NCI-H1436 (cell line): ENCODE measurements around the gene TPI1.
"Not testable (repeated sequence)": the region's sequence is repeated elsewhere in the genome, so short reads cannot be mapped to it uniquely, and the experiment has no call there.

Experiments
- DNase-seq: peaks from one replicate; lab custom pipeline; 2025; lab: John Stamatoyannopoulos, UW

The TPI1 gene

DNA sequence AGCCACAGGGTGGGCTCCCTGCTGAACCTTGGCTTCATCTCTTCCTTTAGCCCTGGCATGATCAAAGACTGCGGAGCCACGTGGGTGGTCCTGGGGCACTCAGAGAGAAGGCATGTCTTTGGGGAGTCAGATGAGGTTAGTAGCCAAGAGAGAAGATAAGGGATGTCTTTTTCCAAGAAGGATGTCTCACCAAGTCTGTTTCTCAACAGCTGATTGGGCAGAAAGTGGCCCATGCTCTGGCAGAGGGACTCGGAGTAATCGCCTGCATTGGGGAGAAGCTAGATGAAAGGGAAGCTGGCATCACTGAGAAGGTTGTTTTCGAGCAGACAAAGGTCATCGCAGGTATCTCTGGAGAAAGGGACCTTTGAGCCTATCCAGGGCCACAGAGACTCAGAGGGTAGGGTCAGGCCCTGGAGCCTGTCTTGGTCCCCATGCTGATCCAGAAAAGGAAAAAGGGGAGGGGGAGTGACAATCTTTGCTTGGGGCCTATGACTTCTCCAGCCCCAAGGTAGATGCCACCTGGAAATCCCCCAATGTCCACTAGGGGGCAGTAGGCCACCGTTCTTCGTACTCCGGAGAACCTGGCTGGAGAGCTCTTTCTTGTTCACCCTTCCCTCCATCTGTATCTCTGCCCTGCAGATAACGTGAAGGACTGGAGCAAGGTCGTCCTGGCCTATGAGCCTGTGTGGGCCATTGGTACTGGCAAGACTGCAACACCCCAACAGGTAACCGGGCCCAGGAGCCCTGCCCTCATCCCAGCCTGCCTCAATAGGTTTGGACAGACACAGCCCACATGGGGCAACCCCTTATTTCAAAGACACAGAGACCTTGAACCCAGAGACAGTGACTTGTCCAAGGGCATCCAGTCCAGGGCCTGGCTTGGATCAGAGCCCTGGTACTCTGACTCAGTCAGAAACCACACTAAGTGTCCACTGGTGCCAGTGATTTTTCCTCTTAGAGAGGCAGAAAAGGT lies 2.0 kb downstream of the TPI1 start:
- DNase-seq: peak; percentile 74

DNA sequence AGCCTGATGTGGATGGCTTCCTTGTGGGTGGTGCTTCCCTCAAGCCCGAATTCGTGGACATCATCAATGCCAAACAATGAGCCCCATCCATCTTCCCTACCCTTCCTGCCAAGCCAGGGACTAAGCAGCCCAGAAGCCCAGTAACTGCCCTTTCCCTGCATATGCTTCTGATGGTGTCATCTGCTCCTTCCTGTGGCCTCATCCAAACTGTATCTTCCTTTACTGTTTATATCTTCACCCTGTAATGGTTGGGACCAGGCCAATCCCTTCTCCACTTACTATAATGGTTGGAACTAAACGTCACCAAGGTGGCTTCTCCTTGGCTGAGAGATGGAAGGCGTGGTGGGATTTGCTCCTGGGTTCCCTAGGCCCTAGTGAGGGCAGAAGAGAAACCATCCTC lies 3.0 kb downstream of the TPI1 start:
- DNase-seq: not testable (repeated sequence)

DNA sequence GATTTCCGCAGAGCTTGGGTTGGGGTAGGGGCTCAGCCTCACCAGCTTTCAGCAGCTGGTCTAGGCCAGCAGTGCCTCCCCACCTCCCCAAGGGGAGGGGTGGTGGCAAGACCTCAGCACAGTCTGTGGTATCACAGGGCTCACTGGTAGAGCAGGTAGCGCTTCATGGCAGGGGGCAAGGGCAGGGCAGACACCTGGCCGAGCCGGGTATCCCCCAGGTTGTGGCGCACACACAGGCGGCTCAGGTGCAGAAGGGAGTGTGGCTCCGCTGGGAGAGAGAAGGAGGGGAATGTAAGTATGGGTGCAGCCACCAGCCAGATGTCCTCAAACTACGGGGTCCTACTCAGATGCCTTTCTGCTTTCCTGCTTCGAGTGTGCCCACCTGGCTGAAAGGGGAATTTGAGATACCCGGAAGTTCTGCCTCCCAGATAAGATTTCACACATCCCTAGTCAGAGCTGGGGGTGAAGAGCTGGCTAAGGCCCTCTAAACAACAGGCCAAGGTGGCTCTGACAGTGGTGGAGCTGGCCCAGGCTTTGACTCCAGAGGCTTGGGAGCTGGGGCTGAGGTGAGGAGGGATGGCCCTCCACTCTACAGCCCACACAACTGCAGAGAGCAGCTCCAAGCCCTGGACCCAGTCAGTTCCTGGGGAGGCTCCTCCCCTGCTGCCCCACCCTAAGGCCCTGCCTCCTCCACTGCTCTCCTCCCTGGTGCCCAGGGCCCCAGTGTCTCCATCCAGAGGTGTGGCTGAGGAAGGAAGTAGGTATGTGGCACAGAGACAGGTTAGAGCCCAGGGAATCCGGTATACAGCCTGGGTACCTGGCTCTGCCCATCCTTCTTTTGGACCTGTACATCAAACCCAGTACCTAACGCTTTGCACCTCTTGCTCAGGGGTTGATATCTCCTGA lies 4.0 kb downstream of the TPI1 start:
- no peak for DNase-seq

DNA sequence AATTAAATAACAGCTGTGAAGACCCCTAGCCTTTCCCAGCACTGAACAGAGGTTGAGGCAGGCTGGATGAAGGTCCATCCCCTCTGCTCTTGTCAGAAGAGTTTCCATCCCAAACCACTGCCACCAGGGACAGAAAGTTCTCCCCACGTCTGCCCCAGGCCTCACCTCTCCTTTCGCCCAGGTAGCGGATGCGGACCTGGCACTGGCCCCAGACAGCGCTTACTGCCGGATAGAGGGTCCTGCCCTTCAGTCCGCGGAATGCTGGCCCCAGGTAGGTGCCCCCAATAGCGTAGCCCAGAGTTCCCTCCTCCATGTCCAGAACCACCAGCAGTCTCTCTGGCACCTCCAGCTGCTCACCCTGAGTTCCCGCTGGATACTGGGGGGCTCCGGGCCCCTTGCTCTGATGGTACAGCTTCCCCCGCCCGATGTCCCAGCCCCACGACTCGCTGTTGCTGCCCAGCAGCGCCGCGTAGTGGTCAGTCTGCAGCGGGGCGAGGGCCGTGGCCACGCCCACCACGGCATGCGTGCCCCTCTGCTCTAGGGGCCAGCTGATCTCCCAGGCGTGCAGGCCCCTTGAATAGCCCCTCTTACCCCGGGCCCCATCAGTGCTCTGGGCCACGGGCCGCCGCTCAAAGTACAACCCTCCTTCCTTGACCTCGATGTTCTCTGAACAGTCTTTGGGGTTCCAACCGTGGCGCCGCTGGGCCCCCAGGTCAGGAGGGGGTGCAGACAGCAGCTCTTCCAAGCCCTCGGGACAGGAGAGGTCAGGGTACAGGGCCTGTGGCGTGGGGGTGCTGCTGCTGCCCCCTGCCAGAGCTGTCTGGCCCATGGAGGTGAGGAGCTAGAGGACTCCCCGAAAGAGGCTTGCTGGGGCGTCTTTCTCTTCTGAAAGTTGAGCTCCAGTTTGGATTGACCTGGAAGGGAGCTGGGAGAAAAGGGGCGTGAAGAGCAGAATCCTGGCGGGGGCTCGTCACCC lies 5.0 kb downstream of the TPI1 start:
- peak; percentile 74 for DNase-seq

DNA sequence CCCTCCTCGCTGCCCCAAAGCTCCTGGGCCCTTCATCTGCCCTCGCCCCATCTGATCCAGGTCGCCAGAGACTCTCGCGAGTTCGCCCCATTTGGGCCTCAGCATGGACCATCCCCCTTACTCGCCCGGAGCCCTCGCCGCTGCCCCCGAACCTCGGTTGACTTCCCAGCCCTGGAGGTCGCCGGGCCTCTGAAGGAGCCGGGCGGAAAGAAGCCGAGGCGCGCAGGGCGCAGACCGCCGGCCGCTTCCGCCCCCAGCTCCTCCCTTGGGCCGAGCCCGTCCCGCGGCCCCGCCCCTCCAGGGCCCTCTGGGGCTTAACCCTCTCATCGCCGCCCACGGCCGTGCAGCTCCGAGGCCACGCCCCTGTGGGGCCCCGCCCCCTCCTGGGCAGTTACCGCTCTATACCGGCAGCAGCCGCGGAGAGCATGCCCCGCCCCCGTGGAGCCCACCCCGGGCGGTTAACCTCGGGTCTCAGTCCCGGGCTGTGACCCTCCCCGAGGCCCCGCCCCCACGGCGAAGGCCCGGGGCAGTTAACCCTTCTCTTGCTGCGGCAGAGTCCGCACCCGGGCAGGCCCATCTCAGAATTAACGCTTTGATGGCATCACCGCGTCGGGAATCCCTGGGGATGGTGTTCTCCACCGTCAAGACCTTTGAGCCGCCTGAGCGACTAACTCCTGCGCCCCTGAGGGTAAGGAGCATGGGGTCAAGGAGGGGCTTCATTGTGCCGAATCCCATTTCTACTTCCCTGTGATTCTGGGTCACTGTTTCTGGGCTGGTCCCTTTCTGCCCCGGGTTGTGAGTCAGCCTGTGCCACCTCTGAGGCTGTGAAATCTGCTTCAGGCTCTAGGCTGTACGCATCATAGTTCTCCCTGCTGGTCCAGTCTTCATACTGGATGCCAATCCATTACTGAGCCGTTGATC lies 6.0 kb downstream of the TPI1 start, which contains the start of gene SPSB2:
Gene SPSB2 (minus strand): TSS at position 210 of the 921 bp plus-strand sequence. CDS start 402 bp downstream, outside the sequence.
- peak; percentile 95 for DNase-seq

DNA sequence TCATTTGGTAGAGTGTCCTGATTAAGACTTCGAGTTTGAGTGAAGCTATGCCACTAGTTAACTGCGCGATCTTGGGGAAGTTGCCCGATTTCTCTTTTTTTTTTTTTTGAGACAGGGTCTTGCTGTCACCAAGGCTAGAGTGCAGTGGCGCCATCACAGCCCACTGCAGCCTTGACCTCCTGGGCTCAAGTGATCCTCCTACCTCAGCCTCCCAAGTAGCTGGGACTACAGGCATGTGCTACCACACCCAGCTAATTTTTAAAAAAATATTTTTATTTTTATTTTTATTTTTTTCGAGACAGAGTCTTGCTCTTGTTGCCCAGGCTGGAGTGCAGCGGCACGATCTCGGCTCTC lies 6.7 kb downstream of the TPI1 start:
- DNase-seq: not testable (repeated sequence)

DNA sequence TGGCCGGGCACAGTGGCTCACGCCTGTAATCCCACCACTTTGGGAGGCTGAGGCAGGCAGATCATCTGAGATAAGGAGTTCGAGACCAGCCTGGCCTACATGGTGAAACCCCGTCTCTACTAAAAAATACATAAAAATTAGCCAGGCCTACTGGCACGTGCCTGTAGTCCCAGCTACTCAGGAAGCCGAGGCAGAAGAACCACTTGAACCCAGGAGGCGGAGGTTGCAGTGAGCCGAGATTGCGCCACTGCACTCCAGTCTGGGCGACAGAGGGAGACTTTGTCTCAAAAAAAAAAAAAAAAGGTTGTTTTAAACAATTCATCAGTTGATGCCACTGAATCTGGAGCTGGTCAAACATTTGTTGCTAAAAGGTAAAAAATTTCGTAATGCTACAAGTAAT lies 12.5 kb downstream of the TPI1 start:
- DNase-seq: not testable (repeated sequence)

DNA sequence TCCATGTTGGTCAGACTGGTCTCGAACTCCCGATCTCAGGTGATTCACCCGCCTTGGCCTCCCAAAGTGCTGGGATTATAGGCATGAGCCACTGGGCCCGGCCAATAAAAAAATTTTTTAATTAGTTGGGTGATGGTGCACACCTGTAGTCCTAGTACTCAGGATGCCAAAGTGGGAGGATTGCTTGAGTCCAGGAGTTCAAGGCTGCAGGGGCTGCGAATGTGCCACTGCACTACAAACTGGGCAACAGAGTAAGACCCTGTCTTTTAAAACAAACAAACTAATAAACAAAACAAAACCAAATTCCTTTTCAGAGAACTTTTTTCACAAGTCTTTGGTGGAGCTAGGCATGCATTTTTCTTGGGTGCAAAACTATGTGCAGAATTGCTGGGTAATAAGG lies 15.9 kb downstream of the TPI1 start:
- no peak for DNase-seq

DNA sequence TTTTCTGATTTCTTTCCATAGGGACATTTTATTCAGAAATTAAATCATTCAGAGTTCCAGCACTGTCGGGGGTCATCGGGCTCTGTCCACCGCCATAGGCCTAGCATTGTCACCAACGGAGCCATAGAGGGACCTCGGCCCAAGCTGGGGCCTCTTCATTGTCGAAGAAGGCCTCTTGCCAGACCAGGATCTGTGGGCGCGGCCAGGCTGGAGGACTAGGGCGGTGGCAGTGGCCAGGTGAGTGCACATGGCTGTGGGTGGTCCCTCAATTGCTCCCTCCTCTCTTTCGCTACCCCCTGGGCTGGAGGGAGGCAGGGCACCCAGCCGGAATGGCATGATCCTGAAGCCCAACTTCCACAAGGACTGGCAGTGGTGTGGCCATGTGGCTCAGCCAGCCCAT lies 16.4 kb downstream of the TPI1 start:
- DNase-seq: no peak

DNA sequence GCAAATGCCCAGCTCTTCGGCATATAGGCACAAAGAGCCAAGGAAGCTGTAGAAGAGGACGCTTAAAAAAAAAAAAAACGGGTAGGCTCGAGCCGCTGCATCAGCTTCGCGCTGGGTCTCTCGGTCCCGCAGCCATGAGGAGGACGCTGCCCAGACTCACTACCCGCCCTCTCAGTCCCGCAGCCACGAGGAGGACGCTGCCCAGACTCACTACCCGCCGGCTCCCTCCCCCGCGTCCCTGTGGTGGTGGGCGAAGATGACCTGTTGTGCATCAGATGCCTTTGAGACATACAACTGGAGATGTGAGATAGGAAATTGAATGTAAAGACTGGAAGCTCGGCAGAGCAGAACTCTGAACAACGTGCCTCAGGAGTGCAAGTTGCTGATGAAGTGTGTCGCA lies 17.2 kb downstream of the TPI1 start:
- DNase-seq: no peak

DNA sequence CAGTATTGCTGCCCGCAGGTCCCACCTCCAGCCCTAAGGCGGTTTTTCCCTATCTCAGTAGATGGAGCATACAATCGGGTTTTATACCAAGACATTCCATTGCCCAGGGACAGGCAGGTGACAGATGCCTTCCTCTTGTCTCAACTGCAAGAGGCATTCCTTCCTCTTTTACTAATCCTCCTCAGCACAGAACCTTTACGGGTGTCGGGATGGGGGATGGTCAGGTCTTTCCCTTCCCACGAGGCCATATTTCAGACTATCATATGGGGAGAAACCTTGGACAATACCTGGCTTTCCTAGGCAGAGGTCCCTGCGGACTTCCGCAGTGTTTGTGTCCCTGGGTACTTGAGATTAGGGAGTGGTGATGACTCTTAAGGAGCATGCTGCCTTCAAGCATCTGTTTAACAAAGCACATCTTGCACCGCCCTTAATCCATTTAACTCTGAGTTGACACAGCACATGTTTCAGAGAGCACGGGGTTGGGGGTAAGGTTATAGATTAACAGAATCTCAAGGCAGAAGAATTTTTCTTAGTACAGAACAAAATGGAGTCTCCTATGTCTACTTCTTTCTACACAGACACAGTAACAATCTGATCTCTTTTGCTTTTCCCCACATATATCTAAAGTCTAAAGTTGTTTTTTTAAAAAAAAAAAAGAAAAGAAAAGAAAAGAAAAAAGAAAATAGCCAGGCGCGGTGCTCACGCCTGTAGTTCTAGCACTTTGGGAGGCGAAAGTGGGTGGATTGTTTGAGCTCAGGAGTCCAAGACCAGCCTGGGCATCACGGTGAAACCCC lies 19.1 kb downstream of the TPI1 start:
- DNase-seq: not testable (repeated sequence)

DNA sequence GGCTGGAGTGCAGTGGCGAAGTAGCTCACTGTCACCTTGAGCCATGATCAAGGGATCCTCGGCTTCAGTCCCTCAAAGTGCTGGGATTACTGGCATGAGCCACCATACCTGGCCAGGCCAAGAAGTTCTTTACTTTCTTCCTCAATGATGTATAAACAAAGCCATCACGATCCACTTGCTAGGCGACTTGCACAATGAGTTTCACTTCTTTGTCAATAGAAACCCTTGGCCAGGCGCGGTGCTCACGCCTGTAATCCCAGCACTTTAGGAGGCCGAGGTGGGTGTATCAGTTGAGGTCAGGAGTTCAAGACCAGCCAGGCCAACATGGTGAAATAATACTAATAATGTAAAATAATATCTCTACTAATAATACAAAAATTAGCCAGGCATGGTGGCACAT lies 20.1 kb downstream of the TPI1 start:
- DNase-seq: no peak

DNA sequence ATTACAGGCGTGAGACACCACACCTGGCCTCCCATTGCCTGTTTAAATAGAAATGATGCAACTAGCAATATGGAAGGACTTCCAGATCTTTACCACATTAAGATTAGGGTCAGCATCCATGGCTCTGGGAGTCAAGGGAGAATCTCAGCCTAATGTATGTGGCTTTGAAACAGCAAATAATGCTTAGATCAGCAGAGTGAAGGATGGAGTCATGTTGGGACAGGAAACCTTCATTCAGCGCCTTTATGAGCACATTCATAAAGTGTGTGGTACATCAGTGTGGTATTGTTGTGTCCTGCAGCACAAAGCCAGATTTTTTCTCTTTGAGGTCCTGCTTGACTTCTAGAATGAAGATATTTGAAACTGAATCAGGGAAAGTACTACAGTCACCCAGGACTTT lies 21.0 kb downstream of the TPI1 start:
- DNase-seq: no peak

DNA sequence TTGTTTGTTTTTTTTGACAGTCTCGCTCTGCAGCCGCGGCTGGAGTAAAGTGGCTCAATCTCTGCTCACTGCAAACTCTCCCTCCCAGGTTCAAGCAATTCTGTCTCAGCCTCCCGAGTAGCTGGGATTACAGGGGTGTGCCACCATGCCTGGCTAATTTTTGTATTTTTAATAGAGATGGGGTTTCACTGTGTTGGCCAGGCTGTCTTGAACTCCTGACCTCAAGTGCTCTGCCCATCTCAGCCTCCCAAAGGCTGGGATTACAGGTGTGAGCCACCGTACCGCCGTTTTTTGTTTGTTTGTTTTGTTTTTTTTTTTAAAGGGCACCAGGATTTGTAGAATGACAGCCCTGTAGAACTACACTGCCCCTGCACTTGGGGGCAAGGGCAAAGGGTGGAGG lies 21.5 kb downstream of the TPI1 start:
- DNase-seq: not testable (repeated sequence)

DNA sequence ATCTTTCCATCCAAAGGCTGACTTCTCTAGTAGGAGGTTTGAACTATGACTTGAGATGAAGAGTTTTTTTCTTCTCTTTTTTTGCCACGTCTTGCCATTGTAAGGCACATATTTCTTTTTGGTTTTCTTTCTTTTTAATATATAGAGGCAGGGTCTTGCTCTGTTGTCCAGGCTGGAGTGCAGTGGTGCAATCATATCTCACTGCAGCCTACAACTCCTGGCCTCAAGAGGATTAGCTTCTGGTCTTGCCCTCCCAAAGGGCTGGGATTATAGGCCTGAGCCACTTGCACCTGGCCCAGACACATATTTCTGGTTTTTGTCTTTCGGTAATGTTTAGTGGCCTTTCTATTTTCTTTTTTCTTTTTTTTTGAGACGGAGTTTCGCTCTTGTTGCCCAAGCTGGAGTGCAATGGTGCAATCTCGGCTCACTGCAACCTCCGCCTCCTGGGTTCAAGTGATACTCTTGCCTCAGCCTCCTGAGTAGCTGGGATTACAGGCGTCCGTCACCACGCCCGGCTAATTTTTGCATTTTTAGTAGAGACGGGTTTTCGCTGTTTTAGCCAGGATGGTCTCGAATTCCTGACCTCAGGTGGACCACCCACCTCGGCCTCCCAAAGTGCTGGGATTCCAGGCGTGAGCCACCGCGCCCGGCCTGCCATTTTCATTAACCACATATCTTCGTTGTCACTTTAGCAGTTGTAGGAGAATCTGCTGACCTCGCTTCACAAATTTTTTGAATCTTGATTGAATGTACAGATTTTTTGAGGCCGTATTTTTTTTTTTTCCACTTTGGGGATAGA lies 22.6 kb downstream of the TPI1 start:
- DNase-seq: not testable (repeated sequence)

DNA sequence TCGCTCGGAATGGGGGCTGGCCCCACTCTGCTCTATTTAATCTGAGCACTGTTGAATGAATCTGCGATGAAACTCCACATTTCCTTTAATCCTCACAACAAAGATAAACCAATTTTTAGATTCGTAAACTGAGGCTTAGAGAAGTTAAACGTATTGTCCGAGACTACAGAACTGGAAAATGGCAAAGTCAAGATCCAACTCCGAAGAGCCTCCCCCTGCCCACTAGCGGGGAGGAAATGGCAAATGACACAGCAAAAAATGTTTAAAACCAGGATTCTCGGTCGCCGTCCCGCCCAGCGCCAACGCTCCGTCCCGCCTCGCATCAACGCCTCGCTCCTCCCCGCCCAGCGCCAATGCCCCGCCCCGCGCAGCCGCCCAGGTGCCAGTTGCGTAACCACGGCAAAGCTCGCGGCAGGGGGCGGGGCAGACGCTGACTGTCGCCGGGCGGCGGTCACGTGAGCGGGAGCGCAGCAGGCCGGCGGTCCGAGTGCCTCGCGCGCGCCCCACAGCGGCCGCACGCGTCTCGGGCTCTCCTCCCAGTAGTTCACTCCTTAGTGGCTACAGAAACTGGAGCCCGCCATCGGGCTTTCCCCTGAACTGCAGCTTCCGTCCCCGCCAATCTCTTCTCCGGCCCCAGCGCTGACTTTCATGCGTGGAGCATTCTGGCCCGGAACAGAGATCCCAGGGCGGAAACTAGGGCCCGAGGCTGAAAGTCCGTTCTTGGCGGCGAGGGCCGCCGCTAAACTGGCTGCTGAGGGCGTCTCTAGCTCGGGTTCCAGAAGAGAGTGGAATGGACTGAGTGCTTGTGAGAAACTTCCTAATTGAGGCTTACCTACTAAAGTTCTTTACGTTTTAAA lies 23.7 kb downstream of the TPI1 start:
- DNase-seq: peak; percentile 96

DNA sequence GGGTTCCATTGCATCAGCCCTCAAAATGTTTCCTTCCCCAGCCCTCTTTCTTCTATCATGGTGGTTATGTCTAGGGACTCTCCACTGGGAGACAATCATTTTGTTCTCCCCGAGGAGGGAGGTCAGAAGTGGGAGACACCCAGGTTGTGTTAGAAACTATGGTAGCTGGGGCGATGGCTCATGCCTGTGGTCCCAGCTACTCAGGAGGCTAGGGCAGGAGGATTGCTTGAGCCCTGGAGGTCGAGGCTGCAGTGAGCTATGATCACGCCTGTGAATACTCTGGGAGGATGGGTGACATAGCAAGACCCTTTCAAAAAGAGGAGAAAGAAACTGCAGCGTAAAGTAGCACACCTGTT lies 24.3 kb downstream of the TPI1 start:
- no peak for DNase-seq

DNA sequence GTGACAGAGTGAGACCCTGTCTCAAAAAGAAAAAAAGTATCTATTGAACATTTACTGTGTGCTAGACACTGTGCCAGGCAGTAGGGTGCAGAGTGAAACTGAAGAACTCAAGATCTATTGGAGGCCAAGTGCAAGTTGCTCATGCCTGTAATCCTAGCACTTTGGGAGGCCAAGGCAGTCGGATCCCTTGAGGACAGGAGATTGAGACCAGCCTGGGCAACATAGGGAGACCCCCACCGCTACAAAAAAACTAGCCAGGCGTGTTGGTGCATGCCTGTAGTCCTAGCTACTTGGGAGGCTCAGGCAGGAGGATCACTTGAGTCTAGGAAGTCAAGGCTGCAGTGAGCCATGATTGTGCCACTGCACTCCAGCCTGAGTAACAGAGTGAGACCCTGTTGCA lies 25.4 kb downstream of the TPI1 start:
- DNase-seq: not testable (repeated sequence)
